GM21737 (cell line): ENCODE results near the gene TIPARP.

Experiments used
- ATAC-seq: cut with Tn5 transposase; IDR thresholded peaks from one replicate; pipeline ENCODE4 v1.9.1; 2021; ENCODE audit warnings: mild to moderate bottlenecking, moderate library complexity; ENCODE audit not compliant: unreplicated experiment

TIPARP gene

GRCh38 chr3:156674046-156674910 is at the start of gene TIPARP:
TSS of gene TIPARP (plus strand) at chr3:156674590. CDS start at chr3:156677698, 3,108 bp downstream.
- ATAC-seq: peak; percentile 83

- ATAC-seq: no peak
Observed at GRCh38 chr3:156626104-156626503, 48.3 kb upstream of the TIPARP start.

- ATAC-seq: no peak
Observed at GRCh38 chr3:156627946-156628569, 46.3 kb upstream of the TIPARP start.

- no peak for ATAC-seq
Observed at GRCh38 chr3:156628836-156629618, 45.4 kb upstream of the TIPARP start.

- no peak for ATAC-seq
Observed at GRCh38 chr3:156630081-156630772, 44.2 kb upstream of the TIPARP start.

- ATAC-seq: no peak
Observed at GRCh38 chr3:156630773-156631093, 43.7 kb upstream of the TIPARP start.

GRCh38 chr3:156631323-156631722 is 43.1 kb upstream of the TIPARP start:
- no peak for ATAC-seq

- ATAC-seq: no peak
Observed at GRCh38 chr3:156632601-156633000, 41.8 kb upstream of the TIPARP start.

- ATAC-seq: no peak
Observed at GRCh38 chr3:156633335-156633734, 41.1 kb upstream of the TIPARP start.

GRCh38 chr3:156635034-156635433 is 39.4 kb upstream of the TIPARP start:
- ATAC-seq: no peak

GRCh38 chr3:156635973-156636372 is 38.4 kb upstream of the TIPARP start:
- no peak for ATAC-seq

GRCh38 chr3:156637480-156638022 is 36.8 kb upstream of the TIPARP start:
- ATAC-seq: no peak

- no peak for ATAC-seq
Observed at GRCh38 chr3:156638271-156638670, 36.1 kb upstream of the TIPARP start.

GRCh38 chr3:156639414-156640023 is 34.9 kb upstream of the TIPARP start:
- no peak for ATAC-seq

GRCh38 chr3:156641618-156641975 is 32.8 kb upstream of the TIPARP start:
- ATAC-seq: no peak

GRCh38 chr3:156642750-156643728 is 31.4 kb upstream of the TIPARP start:
- no peak for ATAC-seq

- ATAC-seq: peak; percentile 85
Observed at GRCh38 chr3:156643729-156644389, 30.5 kb upstream of the TIPARP start.

- no peak for ATAC-seq
Observed at GRCh38 chr3:156644958-156645357, 29.4 kb upstream of the TIPARP start.

- ATAC-seq: no peak
Observed at GRCh38 chr3:156646958-156647357, 27.4 kb upstream of the TIPARP start.
